Astrocyte (in vitro differentiated cells and primary cell): ENCODE measurements around the gene RAPGEF2.

Experiments used
- EZH2 ChIP-seq: IDR thresholded peaks from 2 replicates; pipeline ENCODE4 v1.6.1; 2012; ENCODE audit warnings: mild to moderate bottlenecking, low read length, inconsistent platforms; ENCODE audit not compliant: insufficient read depth
- TF ChIP-seq, protein P1 (sequence below): IDR thresholded peaks from 2 replicates; pipeline ENCODE4 v1.5.1; 2011; ENCODE audit warnings: low read depth, mild to moderate bottlenecking, inconsistent platforms, low read length, moderate library complexity; ENCODE audit not compliant: insufficient read depth

DNA sequence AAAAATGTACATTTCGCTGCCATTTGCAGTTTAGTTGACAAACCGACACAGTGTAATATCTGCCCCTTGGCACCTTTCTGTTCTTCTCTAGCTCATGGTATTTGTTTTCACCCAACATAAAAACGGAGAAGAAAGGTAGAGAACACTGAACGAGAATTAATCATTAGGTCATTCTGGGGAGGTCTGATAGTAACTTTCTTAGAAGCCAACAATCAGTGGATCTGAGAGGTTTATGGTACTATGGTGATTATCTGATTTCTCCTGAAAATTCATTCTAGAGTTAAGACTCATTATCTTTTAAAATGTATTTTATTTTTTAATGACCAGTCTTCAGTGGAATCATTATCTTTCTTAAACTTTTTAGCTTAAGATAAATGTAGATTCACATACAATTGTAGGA is 8.5 kb downstream of the RAPGEF2 start:
- no peak for TF ChIP-seq EZH2
- TF ChIP-seq, protein P1, sequence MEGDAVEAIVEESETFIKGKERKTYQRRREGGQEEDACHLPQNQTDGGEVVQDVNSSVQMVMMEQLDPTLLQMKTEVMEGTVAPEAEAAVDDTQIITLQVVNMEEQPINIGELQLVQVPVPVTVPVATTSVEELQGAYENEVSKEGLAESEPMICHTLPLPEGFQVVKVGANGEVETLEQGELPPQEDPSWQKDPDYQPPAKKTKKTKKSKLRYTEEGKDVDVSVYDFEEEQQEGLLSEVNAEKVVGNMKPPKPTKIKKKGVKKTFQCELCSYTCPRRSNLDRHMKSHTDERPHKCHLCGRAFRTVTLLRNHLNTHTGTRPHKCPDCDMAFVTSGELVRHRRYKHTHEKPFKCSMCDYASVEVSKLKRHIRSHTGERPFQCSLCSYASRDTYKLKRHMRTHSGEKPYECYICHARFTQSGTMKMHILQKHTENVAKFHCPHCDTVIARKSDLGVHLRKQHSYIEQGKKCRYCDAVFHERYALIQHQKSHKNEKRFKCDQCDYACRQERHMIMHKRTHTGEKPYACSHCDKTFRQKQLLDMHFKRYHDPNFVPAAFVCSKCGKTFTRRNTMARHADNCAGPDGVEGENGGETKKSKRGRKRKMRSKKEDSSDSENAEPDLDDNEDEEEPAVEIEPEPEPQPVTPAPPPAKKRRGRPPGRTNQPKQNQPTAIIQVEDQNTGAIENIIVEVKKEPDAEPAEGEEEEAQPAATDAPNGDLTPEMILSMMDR: no peak
